Smooth muscle cell (in vitro differentiated cells): ENCODE measurements around the gene KMT2C. TPM values are rescaled to one million over a fixed set of nuclear protein-coding genes. Genes with fewer than 3 reads are reported as not detected.
"Not testable (repeated sequence)": the region's sequence is repeated elsewhere in the genome, so short reads cannot be mapped to it uniquely, and the experiment has no call there.

ENCODE experiments used
- DNase-seq: peaks from one replicate; lab custom pipeline; 2025; ENCODE audit not compliant: unreplicated experiment; lab: John Stamatoyannopoulos, UW
- H2AFZ ChIP-seq: fragments of 200-600 bp; sonication (generic); 2 replicates; pipeline ENCODE4 v1.6.0; 2016; ENCODE audit warnings: antibody characterized with exemption, low read depth, mild to moderate bottlenecking
- H3F3A ChIP-seq: fragments of 200-600 bp; sonication (generic); 2 replicates; pipeline ENCODE4 v1.6.0; 2017; ENCODE audit warnings: antibody characterized with exemption, low read depth
- H3K27ac ChIP-seq: fragments of 200-600 bp; sonication (generic); 2 replicates; pipeline ENCODE4 v1.5.1; 2016; ENCODE audit warnings: low read depth, mild to moderate bottlenecking
- H3K27me3 ChIP-seq: fragments of 200-600 bp; sonication (generic); 2 replicates; pipeline ENCODE4 v1.6.1; 2016; ENCODE audit warnings: low read depth, mild to moderate bottlenecking
- H3K36me3 ChIP-seq: fragments of 200-600 bp; sonication (generic); 2 replicates; pipeline ENCODE4 v1.5.1; 2016; ENCODE audit warnings: low read depth
- H3K4me1 ChIP-seq: fragments of 200-600 bp; sonication (generic); 2 replicates; pipeline ENCODE4 v1.5.1; 2016; ENCODE audit warnings: low read depth
- H3K4me2 ChIP-seq: fragments of 200-600 bp; sonication (generic); 2 replicates; pipeline ENCODE4 v1.6.0; 2016; ENCODE audit warnings: mild to moderate bottlenecking
- H3K4me3 ChIP-seq: fragments of 200-600 bp; sonication (generic); 2 replicates; pipeline ENCODE4 v1.5.1; 2016; ENCODE audit warnings: mild to moderate bottlenecking
- H3K79me2 ChIP-seq: fragments of 200-600 bp; sonication (generic); 2 replicates; pipeline ENCODE4 v1.6.0; 2016; ENCODE audit warnings: low read depth, mild to moderate bottlenecking
- H3K9ac ChIP-seq: fragments of 200-600 bp; sonication (generic); 2 replicates; pipeline ENCODE4 v1.6.0; 2016; ENCODE audit warnings: low read depth
- H3K9me3 ChIP-seq: fragments of 200-600 bp; sonication (generic); replicated peaks from 2 replicates; pipeline ENCODE4 v1.5.1; 2016; ENCODE audit warnings: low read depth
- H4K20me1 ChIP-seq: fragments of 200-600 bp; sonication (generic); 2 replicates; pipeline ENCODE4 v1.6.0; 2016; ENCODE audit warnings: low read depth
- WGBS: methylation state at CpG from one replicate; pipeline ENCODE4 v1.1.7; 2016; ENCODE audit warnings: low lambda C conversion rate; 5-methylcytosine and 5-hydroxymethylcytosine counted together
- polyA plus RNA-seq: library from polyadenylated mRNA; unstranded; fragments of >200 nt; fragmentation: Nextera tagmentation; extraction: Ambion mirVana; gene quantifications from 2 replicates; pipeline ENCODE4 v1.2.1, GENCODE V29; 2016
- total RNA-seq: library from RNA; depleted of rRNA; stranded (reverse); fragments of >200 nt; gene quantifications from 2 replicates; pipeline ENCODE4 v1.2.3, GENCODE V29; 2014
- TF ChIP-seq, protein P1 (sequence below): fragments of 200-600 bp; sonication (generic); IDR thresholded peaks from 2 replicates; pipeline ENCODE4 v1.5.1; 2017; ENCODE audit warnings: borderline replicate concordance, mild to moderate bottlenecking, antibody characterized with exemption; ENCODE audit not compliant: insufficient read depth, poor library complexity, severe bottlenecking

KMT2C gene
- total and polyA plus RNA-seq, 2 experiments from 2014 or later: 10.1 to 36.7 TPM

DNA sequence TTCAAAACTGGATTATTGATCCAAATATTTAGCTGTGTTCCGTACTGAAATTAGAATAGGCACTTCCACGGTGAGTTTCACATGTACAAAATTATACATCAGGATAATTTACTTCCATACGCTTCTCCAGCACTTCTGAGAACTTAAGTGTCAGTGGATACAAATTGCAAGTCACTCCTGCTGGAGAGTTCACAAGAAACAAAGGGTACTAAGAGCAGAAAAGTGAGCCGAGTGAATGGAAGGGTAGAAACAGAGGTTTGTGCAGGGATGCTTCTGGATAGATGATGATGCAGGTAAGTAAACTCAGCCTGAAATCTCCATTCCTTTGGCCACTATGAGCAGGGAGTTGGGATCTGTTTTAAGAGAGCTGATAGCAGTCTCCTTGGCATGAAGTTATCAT lies 2.2 kb upstream of the KMT2C start:
- H3K36me3 ChIP-seq, H3K27ac ChIP-seq, H3F3A ChIP-seq, H3K27me3 ChIP-seq, DNase-seq, H3K4me3 ChIP-seq, H3K4me2 ChIP-seq, H3K9ac ChIP-seq, H3K4me1 ChIP-seq, H3K9me3 ChIP-seq: not testable (repeated sequence)
- H2AFZ ChIP-seq: peak overlapping the region; percentile 91
- WGBS: 86% methylated on average over 4 of the region's 4 CpGs
- peaks cover 20% of the 10 kb centered on the region for H3K79me2 ChIP-seq
- peaks cover 20% of the 10 kb centered on the region for H4K20me1 ChIP-seq

GRCh38 chr7:152436931-152437575 lies 1.2 kb upstream of the KMT2C start:
- not testable (repeated sequence) for H3K9me3 ChIP-seq, H3K27me3 ChIP-seq, DNase-seq, H3K36me3 ChIP-seq, H3F3A ChIP-seq
- Histone ChIP-seq H2AFZ (peak overlapping the region; percentile 91), H3K9ac (peak overlapping the region; percentile 76), H3K27ac (peak overlapping the region; percentile 90), H3K4me3 (peak overlapping the region; percentile 58), H3K4me1 (peaks cover 18% of the 10 kb centered on the region), H4K20me1 (peaks cover 30% of the 10 kb centered on the region), H3K79me2 (peaks cover 29% of the 10 kb centered on the region), H3K4me2 (peak overlapping the region; percentile 79)
- WGBS: 13% methylated on average over 22 of the region's 22 CpGs

GRCh38 chr7:152436111-152436930 lies 518 bp upstream of the KMT2C start:
- Histone ChIP-seq H3K27ac (peak overlapping the region; percentile 90), H3K4me3 (peak overlapping the region; percentile 58), H4K20me1 (peaks cover 37% of the 10 kb centered on the region), H3K27me3 (no peaks in the 10 kb centered on the region), H3K4me2 (peak overlapping the region; percentile 79), H3K36me3 (no peaks in the 10 kb centered on the region), H3K9ac (peak overlapping the region; percentile 91), H3K79me2 (peaks cover 37% of the 10 kb centered on the region), H2AFZ (peak overlapping the region; percentile 91), H3K9me3 (no peaks in the 10 kb centered on the region), H3K4me1 (peaks cover 25% of the 10 kb centered on the region), H3F3A (peaks cover 6% of the 10 kb centered on the region)
- 0% methylated on average over 35 of the region's 132 CpGs for WGBS
- TF ChIP-seq, protein P1, sequence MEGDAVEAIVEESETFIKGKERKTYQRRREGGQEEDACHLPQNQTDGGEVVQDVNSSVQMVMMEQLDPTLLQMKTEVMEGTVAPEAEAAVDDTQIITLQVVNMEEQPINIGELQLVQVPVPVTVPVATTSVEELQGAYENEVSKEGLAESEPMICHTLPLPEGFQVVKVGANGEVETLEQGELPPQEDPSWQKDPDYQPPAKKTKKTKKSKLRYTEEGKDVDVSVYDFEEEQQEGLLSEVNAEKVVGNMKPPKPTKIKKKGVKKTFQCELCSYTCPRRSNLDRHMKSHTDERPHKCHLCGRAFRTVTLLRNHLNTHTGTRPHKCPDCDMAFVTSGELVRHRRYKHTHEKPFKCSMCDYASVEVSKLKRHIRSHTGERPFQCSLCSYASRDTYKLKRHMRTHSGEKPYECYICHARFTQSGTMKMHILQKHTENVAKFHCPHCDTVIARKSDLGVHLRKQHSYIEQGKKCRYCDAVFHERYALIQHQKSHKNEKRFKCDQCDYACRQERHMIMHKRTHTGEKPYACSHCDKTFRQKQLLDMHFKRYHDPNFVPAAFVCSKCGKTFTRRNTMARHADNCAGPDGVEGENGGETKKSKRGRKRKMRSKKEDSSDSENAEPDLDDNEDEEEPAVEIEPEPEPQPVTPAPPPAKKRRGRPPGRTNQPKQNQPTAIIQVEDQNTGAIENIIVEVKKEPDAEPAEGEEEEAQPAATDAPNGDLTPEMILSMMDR: no peak
- DNase-seq: peak; percentile 89

DNA sequence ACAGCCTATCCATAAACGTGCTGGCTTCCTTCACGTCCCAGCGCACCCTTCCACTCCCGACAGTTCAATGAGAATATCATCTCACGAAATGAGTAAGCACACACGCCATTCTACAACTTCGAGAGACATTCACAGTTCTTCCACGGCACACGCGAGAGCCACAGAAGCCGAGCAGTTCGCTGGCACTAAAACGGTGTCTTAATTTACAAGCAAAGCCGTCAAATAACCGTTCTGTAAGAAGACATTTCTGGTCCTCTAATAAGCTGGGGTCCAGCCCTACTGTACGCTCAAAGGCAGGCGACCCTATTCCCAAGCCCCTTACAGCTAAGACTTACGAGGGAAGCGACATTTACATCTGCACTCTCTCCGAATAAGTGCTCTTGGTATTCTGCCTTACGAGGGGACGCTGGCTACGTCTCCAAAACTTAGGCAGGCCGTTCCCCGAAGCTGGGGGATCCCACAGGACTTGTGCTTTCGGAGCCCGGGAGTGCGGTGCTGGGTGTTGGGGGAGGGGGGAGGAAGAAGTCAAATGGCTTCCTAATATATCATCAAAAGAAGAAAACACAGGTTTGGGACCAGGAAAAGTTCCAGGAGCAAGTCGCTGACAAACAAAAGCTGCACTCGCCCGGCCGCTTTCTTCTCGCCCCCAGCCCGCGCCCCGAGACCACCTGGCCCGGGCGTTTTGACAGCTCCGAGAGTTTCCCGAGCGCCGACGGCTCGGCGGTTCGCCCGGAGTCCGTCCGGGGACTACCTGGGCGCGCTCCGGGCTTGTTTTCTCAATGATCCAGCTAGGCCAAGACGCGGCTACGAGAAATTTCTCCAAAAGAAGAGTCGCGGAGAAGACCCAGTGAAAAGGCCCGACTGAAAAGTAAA lies 1.1 kb downstream of the KMT2C start:
- Histone ChIP-seq H3K79me2 (peaks cover 52% of the 10 kb centered on the region), H2AFZ (peak overlapping the region; percentile 18), H4K20me1 (peaks cover 53% of the 10 kb centered on the region), H3K4me3 (peak overlapping the region; percentile 76), H3K4me1 (peaks cover 28% of the 10 kb centered on the region), H3K9ac (peak overlapping the region; percentile 76), H3K4me2 (peak overlapping the region; percentile 97), H3K27ac (peak overlapping the region; percentile 87)
- not testable (repeated sequence) for H3K27me3 ChIP-seq, H3F3A ChIP-seq, H3K9me3 ChIP-seq, H3K36me3 ChIP-seq
- WGBS: under 1% methylated on average over 58 of the region's 58 CpGs
- DNase-seq: peak; percentile 26

DNA sequence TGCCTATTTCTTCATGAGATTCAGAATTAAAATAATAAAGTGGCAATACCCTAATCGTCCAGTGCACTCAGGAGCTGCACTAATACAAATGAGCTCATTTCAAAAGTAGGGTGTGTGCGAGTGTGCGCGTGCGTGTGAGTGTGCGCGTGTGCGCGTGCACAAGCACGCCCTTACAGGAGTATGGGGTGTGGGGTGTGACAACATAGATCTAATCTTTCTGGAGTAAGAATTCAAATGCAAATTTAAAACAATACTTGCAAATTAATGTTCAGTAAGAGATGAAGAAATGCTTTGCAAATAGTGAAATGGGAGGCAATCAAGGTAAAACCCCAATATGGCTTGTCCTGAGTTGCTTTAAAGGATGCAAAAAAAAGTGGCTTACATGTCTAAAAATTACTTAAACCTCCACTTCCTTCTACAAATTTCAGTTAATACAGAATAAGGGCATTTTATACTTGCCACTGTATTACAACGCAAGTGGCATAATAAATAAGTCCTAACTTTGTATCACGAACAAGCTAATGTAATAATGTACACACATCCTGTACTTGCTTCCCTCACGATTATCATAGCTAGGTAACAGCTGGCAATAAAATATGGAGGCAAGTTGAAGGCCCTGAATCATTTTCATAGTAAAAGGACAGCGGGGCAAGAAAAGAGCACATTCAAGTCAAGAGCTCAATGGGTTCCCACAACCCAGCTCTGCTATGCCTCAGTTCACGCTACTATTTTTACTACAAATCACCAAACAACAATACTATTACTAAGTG lies 1.9 kb downstream of the KMT2C start:
- not testable (repeated sequence) for H3F3A ChIP-seq, DNase-seq, H3K36me3 ChIP-seq, H3K27me3 ChIP-seq, H3K9me3 ChIP-seq, H2AFZ ChIP-seq
- H4K20me1 ChIP-seq: peaks cover 62% of the 10 kb centered on the region
- H3K4me2 ChIP-seq: peak overlapping the region; percentile 97
- H3K4me3 ChIP-seq: peak overlapping the region; percentile 76
- 50% methylated on average over 15 of the region's 15 CpGs for WGBS
- peak overlapping the region; percentile 87 for H3K27ac ChIP-seq
- peak overlapping the region; percentile 76 for H3K9ac ChIP-seq
- peaks cover 61% of the 10 kb centered on the region for H3K79me2 ChIP-seq
- H3K4me1 ChIP-seq: peaks cover 28% of the 10 kb centered on the region

DNA sequence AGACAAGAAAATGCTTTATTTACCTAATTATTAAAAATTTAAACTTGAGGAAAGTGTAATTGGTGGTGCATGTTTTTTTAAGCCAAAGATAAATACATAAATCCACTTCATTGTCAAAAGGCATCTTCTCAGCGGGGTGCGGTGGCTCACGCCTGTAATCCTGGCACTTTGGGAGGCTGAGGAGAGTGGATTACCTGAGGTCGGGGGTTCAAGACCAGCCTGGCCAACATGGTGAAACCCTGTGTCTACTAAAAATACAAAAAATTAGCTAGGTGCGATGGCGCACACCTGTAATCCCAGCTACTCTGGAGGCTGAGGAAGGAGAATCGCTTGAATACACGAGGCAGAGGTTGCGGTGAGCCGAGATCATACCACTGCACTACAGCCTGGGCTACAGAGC lies 3.1 kb downstream of the KMT2C start:
- not testable (repeated sequence) for H3K9me3 ChIP-seq, H3K36me3 ChIP-seq, H3K9ac ChIP-seq, DNase-seq, H3F3A ChIP-seq, H2AFZ ChIP-seq, H3K27me3 ChIP-seq
- H4K20me1 ChIP-seq: peaks cover 73% of the 10 kb centered on the region
- H3K4me3 ChIP-seq: peak overlapping the region; percentile 76
- peaks cover 72% of the 10 kb centered on the region for H3K79me2 ChIP-seq
- H3K4me2 ChIP-seq: peak overlapping the region; percentile 97
- H3K27ac ChIP-seq: peak overlapping the region; percentile 26
- WGBS: 94% methylated on average over 10 of the region's 10 CpGs
- peaks cover 28% of the 10 kb centered on the region for H3K4me1 ChIP-seq
